Small intestine (tissue), 7 donors: ENCODE results near the gene CABLES2. TPM values are rescaled to one million over a fixed set of nuclear protein-coding genes. Genes with fewer than 3 reads are reported as not detected.

Experiments
- DNase-seq, 2 donors: peaks; one replicate each; pipeline versions ENCODE4 v3.0.0 to v3.0.0-alpha.2; 2013
- FAIRE-seq: peaks from 2 replicates; lab custom pipeline; 2012; peaks lifted over from hg19 to GRCh38; lab: Jason Lieb, UNC
- H3K27ac ChIP-seq, 3 donors: one replicate each; pipeline ENCODE4 v1.5.1; 2013; ENCODE audit warnings: low read length in 2 of 3, mild to moderate bottlenecking in 2 of 3, control low read depth in 1 of 3, inconsistent platforms in 1 of 3, low read depth in 1 of 3, moderate library complexity in 1 of 3
- H3K27me3 ChIP-seq, 3 donors: one replicate each; pipeline ENCODE4 v1.6.1; 2013; ENCODE audit warnings: low read length in 3 of 3, inconsistent platforms in 1 of 3; ENCODE audit not compliant: control insufficient read depth in 3 of 3, insufficient read depth in 3 of 3
- H3K36me3 ChIP-seq, 3 donors: one replicate each; pipeline ENCODE4 v1.6.1; 2013; ENCODE audit warnings: low read length in 3 of 3, inconsistent platforms in 1 of 3, low read depth in 1 of 3, mild to moderate bottlenecking in 1 of 3, moderate library complexity in 1 of 3; ENCODE audit not compliant: control insufficient read depth in 3 of 3, insufficient read depth in 2 of 3
- H3K4me1 ChIP-seq, 3 donors: one replicate each; pipeline ENCODE4 v1.6.1; 2013; ENCODE audit warnings: low read length in 2 of 3, inconsistent platforms in 1 of 3, low read depth in 1 of 3, mild to moderate bottlenecking in 1 of 3, moderate library complexity in 1 of 3; ENCODE audit not compliant: control insufficient read depth in 3 of 3, insufficient read depth in 2 of 3
- H3K4me3 ChIP-seq, 3 donors: one replicate each; pipeline ENCODE4 v1.5.1; 2013; ENCODE audit warnings: low read length in 3 of 3, control low read depth in 1 of 3, inconsistent platforms in 1 of 3, low read depth in 1 of 3, mild to moderate bottlenecking in 1 of 3, moderate library complexity in 1 of 3
- H3K9me3 ChIP-seq, 2 donors: one replicate each; pipeline ENCODE4 v1.6.1; 2013; ENCODE audit warnings: low read depth in 1 of 2, low read length in 1 of 2; ENCODE audit not compliant: control insufficient read depth in 2 of 2, insufficient read depth in 1 of 2
- WGBS, 3 donors: extraction: QIAGEN DNeasy Blood & Tissue Kit; methylation state at CpG; one replicate each; pipeline ENCODE4 v1.1.7; 2013; 5-methylcytosine and 5-hydroxymethylcytosine counted together
- polyA plus RNA-seq, 4 donors: library from polyadenylated mRNA; stranded (reverse) in 3 of 4; unstranded in 1 of 4; fragments of 200-250 nt in 3 of 4; fragments of 120-200 nt in 1 of 4; gene quantifications; one replicate each; pipeline versions ENCODE4 v1.2.1 to v1.2.3, GENCODE V29; 2013
- donor health status: healthy with polysubstance abuse.
- donor health status: control.
- donor health status: control.
- donor health status: Bipolar disorder and iron deficiency.
- donor health status: healthy.

Gene CABLES2
- polyA plus RNA-seq, 4 donors: 1.3 to 7.9 (median 3.5) TPM

- Histone ChIP-seq H3K27ac (peak overlapping the region in 1 of 3 donors; percentile 9), H3K27me3 (no peaks in the 10 kb centered on the region), H3K4me3 (no peak overlapping the region), H3K4me1 (peaks cover 0 to 78% (median 0%) of the 10 kb centered on the region in 3 donors), H3K9me3 (no peaks in the 10 kb centered on the region), H3K36me3 (peaks cover 0 to 66% (median 0%) of the 10 kb centered on the region in 3 donors)
- DNase-seq: no peak
- WGBS, 3 donors: 49 to 61% (median 49%) methylated on average over 21 to 25 of the region's 25 CpGs
- no peak for FAIRE-seq
Observed at GRCh38 chr20:62360854-62361798, 46.0 kb downstream of the CABLES2 start.

GRCh38 chr20:62359491-62360121, 47.5 kb downstream of the CABLES2 start:
- Histone ChIP-seq H3K4me1 (peaks cover 0 to 76% (median 0%) of the 10 kb centered on the region in 3 donors), H3K27me3 (no peaks in the 10 kb centered on the region), H3K4me3 (no peak overlapping the region), H3K36me3 (peaks cover 0 to 73% (median 0%) of the 10 kb centered on the region in 3 donors), H3K9me3 (no peaks in the 10 kb centered on the region), H3K27ac (peak overlapping the region in 2 of 3 donors; percentile 42 to 85)
- WGBS, 3 donors: 45 to 63% (median 58%) methylated on average over 23 to 25 of the region's 25 CpGs
- DNase-seq (peak in 1 of 2 donors; percentile 24), FAIRE-seq (no peak)

- Histone ChIP-seq H3K4me3 (no peak overlapping the region), H3K27me3 (no peaks in the 10 kb centered on the region), H3K36me3 (peaks cover 0 to 71% (median 0%) of the 10 kb centered on the region in 3 donors), H3K27ac (peak overlapping the region in 2 of 3 donors; percentile 42 to 85), H3K4me1 (peaks cover 0 to 72% (median 0%) of the 10 kb centered on the region in 3 donors), H3K9me3 (no peaks in the 10 kb centered on the region)
- peak in 1 of 2 donors; percentile 56 for DNase-seq
- FAIRE-seq: no peak
- WGBS, 3 donors: 69 to 77% (median 71%) methylated on average over 15 to 16 of the region's 16 CpGs
Observed at GRCh38 chr20:62359043-62359490, 48.0 kb downstream of the CABLES2 start.

- H3K36me3 ChIP-seq: peaks cover 0 to 68% (median 0%) of the 10 kb centered on the region in 3 donors
- H3K9me3 ChIP-seq: no peaks in the 10 kb centered on the region
- H3K27me3 ChIP-seq: no peaks in the 10 kb centered on the region
- H3K4me1 ChIP-seq: peaks cover 0 to 65% (median 0%) of the 10 kb centered on the region in 3 donors
- WGBS, 3 donors: 67 to 73% (median 72%) methylated on average over 13 to 24 of the region's 24 CpGs
- FAIRE-seq: no peak
- peak overlapping the region; percentile 6 to 85 (median 42) for H3K27ac ChIP-seq
- H3K4me3 ChIP-seq: no peak overlapping the region
- peak in 1 of 2 donors; percentile 21 for DNase-seq
Observed at GRCh38 chr20:62358171-62359042, 48.7 kb downstream of the CABLES2 start.

GRCh38 chr20:62357681-62358080, 49.4 kb downstream of the CABLES2 start:
- H3K4me1 ChIP-seq: peaks cover 0 to 63% (median 0%) of the 10 kb centered on the region in 3 donors
- no peak overlapping the region for H3K4me3 ChIP-seq
- no peaks in the 10 kb centered on the region for H3K9me3 ChIP-seq
- H3K27me3 ChIP-seq: no peaks in the 10 kb centered on the region
- 55 to 59% (median 57%) methylated on average over 7 of the region's 7 CpGs for WGBS, 3 donors
- FAIRE-seq (no peak), DNase-seq (no peak)
- peaks cover 0 to 71% (median 0%) of the 10 kb centered on the region in 3 donors for H3K36me3 ChIP-seq
- peak overlapping the region in 1 of 3 donors; percentile 85 for H3K27ac ChIP-seq

GRCh38 chr20:62357187-62357667, 49.9 kb downstream of the CABLES2 start:
- peaks cover 0 to 62% (median 0%) of the 10 kb centered on the region in 3 donors for H3K4me1 ChIP-seq

GRCh38 chr20:62356589-62357186, 50.4 kb downstream of the CABLES2 start:
- no peak overlapping the region for H3K4me3 ChIP-seq
- peak overlapping the region; percentile 17 to 85 (median 30) for H3K27ac ChIP-seq
- FAIRE-seq: no peak
- H3K27me3 ChIP-seq: no peaks in the 10 kb centered on the region
- peaks cover 0 to 59% (median 0%) of the 10 kb centered on the region in 3 donors for H3K4me1 ChIP-seq
- H3K9me3 ChIP-seq: no peaks in the 10 kb centered on the region
- 61 to 78% (median 68%) methylated on average over 16 to 17 of the region's 17 CpGs for WGBS, 3 donors
- H3K36me3 ChIP-seq: peaks cover 0 to 72% (median 0%) of the 10 kb centered on the region in 3 donors
- DNase-seq: no peak

More at GRCh38 chr20:62357187-62357667, 49.9 kb downstream of the CABLES2 start:
- DNase-seq (no peak), FAIRE-seq (no peak)
- H3K27ac ChIP-seq: peak overlapping the region in 2 of 3 donors; percentile 30 to 85
- peaks cover 0 to 72% (median 0%) of the 10 kb centered on the region in 3 donors for H3K36me3 ChIP-seq
- H3K4me3 ChIP-seq: no peak overlapping the region
- no peaks in the 10 kb centered on the region for H3K27me3 ChIP-seq
- no peaks in the 10 kb centered on the region for H3K9me3 ChIP-seq
- 33 to 46% (median 41%) methylated on average over 25 of the region's 25 CpGs for WGBS, 3 donors
